ENCODE data around the gene PFKL.

Gene PFKL

DNA sequence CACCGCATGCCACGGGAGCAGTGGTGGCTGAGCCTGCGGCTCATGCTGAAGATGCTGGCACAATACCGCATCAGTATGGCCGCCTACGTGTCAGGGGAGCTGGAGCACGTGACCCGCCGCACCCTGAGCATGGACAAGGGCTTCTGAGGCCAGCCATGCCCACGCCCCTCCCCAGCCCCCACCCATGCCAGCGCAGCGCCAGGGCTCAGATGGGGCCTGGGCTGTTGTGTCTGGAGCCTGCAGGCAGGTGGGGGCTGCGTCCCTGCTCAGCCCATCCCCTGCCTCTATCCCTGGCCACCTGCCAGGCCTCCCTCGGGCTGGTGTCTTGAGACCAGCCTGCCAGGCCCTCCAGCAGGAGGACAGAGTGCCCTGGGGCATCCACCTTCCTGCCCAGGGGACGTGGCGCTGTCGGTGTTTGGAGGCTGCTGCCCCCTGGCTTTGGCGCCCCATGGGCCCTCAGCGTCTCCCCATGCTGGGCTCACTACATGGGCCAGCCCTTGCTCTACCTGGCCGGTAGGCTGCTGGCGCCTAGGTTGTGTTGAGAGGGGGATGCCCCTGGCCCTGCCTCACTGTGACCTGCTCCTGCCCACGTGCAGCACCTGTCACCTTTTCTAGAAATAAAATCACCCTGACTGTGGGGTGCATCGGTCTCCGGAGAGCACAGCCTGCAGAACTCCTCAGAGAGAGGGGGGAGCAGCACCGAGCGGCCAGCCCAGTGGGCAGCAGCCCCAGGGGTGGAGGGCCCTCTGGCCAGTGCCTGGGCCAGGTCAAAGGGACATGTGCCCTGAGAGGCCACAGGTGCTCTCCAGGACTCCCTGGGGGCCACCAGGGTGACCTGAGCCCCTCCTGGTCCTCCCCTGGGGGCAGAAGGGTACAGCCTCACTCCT, 27.1 kb downstream of the PFKL start:
- Mint-ChIP-seq H3K9me3 (no peaks in the 10 kb centered on the region), H3K27ac (peak overlapping the region in 1 of 2 donors; percentile 70), H3K4me3 (no peak overlapping the region), H3K27me3 (no peaks in the 10 kb centered on the region), H3K36me3 (ENCODE audit: insufficient read depth) (peaks cover 26% of the 10 kb centered on the region), H3K4me1 (ENCODE audit: low read depth in 2 of 2) (peaks cover 0 to 3% of the 10 kb centered on the region in 2 donors)
- ATAC-seq (replicated peaks), result no peak
- no peak for DNase-seq

DNA sequence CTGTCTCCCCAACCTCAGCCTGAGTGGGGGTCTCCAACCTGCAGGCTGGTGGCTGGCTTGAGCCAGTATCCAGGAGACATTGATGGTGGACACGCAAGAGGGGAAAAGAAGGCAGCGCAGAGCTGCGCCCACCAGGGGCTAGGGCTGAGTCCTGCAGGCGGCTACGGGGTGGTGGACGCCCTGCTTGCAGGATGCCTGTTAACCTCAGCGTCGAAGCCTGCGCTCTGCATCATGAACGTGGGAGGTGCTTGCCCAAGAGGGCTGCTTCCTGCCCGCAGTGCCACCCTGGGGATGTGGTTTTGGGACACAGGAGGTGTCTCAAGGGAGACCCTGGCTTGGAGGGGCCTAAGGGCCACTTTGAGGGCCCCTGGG, 27.7 kb downstream of the PFKL start:
- no peaks in the 10 kb centered on the region for H3K9me3 Mint-ChIP-seq
- ATAC-seq (replicated peaks) (no peak), DNase-seq (no peak)
- H3K27ac Mint-ChIP-seq, result peak overlapping the region in 1 of 2 donors; percentile 70
- H3K36me3 Mint-ChIP-seq (ENCODE audit: insufficient read depth), result peaks cover 26% of the 10 kb centered on the region
- H3K27me3 Mint-ChIP-seq, result no peaks in the 10 kb centered on the region
- peaks cover 0 to 3% of the 10 kb centered on the region in 2 donors for H3K4me1 Mint-ChIP-seq (ENCODE audit: low read depth in 2 of 2)
- no peak overlapping the region for H3K4me3 Mint-ChIP-seq

GRCh38 chr21:44328242-44328895, 28.5 kb downstream of the PFKL start:
- Mint-ChIP-seq H3K27ac (peak overlapping the region; percentile 6 to 70), H3K36me3 (ENCODE audit: insufficient read depth) (peaks cover 27% of the 10 kb centered on the region), H3K4me3 (no peak overlapping the region), H3K9me3 (no peaks in the 10 kb centered on the region), H3K4me1 (ENCODE audit: low read depth in 2 of 2) (peaks cover 0 to 3% of the 10 kb centered on the region in 2 donors), H3K27me3 (no peaks in the 10 kb centered on the region)
- no peak for DNase-seq
- no peak for ATAC-seq (replicated peaks)

DNA sequence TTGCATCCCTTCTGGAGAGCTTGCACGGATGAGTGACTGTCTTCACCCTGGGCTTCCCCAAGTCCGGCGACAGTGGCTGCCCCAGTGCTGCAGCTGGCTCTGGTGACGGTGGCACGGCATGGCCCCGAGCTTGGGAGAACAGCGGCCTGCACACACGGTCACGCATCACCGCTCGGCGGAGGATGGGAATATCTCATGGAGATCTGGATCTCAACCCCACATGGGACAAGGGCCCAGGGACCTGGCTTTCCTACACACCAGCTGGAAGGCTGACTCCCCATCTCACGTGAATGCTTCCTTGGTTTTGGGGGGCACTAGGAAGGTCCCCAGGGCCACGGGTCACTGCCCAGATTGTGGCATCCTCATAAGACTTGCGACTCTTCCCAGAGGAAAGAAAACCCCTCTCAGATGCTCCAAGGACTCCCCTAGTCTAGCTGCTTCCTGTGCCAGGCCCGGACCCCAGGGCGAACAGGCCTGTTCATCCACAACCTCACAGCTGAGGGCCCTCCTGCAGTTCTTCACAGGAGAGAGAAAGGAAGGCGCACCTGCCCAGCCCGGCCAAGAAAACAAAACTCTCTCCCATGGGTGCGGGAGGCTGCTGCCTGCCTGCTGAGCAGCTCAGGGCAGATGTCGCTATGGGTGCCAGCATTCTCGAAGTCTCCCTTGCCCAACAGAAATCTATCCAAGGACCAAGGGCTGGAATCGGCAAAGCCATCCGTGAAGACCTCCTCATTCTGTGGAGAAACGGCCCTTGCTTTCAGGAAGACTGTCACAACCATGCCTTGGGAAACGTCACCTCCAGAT, 29.4 kb downstream of the PFKL start:
- no peak overlapping the region for H3K4me3 Mint-ChIP-seq
- H3K27ac Mint-ChIP-seq, result peak overlapping the region in 1 of 2 donors; percentile 70
- DNase-seq, result no peak
- peaks cover 27% of the 10 kb centered on the region for H3K36me3 Mint-ChIP-seq (ENCODE audit: insufficient read depth)
- H3K9me3 Mint-ChIP-seq, result no peaks in the 10 kb centered on the region
- H3K27me3 Mint-ChIP-seq, result no peaks in the 10 kb centered on the region
- peaks cover 0 to 3% of the 10 kb centered on the region in 2 donors for H3K4me1 Mint-ChIP-seq (ENCODE audit: low read depth in 2 of 2)
- no peak for ATAC-seq (replicated peaks)

- no peak overlapping the region for H3K4me3 Mint-ChIP-seq
- H3K9me3 Mint-ChIP-seq, result no peaks in the 10 kb centered on the region
- peaks cover 35% of the 10 kb centered on the region for H3K36me3 Mint-ChIP-seq (ENCODE audit: insufficient read depth)
- DNase-seq (no peak), ATAC-seq (replicated peaks) (no peak)
- H3K4me1 Mint-ChIP-seq (ENCODE audit: low read depth in 2 of 2), result peaks cover 3% of the 10 kb centered on the region in 2 donors
- H3K27ac Mint-ChIP-seq, result no peak overlapping the region
- H3K27me3 Mint-ChIP-seq, result no peaks in the 10 kb centered on the region
These were observed 30.3 kb downstream of the PFKL start for GRCh38 chr21:44329971-44330681.

DNA sequence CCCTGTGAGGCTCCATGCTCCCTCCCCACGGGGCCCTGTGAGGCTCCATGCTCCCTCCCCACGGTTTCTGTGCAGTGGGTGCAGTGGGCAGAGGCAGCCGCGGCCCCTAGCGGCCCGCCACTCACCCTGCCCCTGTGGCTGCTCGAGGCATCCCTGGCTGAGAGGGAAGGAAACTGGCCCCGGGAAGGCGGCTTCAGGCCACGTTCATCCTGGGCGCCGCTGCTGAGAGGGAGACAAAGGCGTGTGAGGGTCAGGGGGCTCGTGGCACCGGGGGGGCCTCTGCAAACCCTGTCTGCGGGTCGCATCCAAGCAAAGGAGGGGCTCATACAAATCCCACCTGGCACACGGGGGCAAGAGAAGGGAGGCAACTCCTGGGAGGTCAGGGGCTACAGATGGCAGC, 30.8 kb downstream of the PFKL start:
- H3K9me3 Mint-ChIP-seq, result no peaks in the 10 kb centered on the region
- H3K4me3 Mint-ChIP-seq, result no peak overlapping the region
- peaks cover 3% of the 10 kb centered on the region in 2 donors for H3K4me1 Mint-ChIP-seq (ENCODE audit: low read depth in 2 of 2)
- no peaks in the 10 kb centered on the region for H3K27me3 Mint-ChIP-seq
- H3K36me3 Mint-ChIP-seq (ENCODE audit: insufficient read depth), result peaks cover 32% of the 10 kb centered on the region
- no peak overlapping the region for H3K27ac Mint-ChIP-seq
- DNase-seq (no peak), ATAC-seq (replicated peaks) (no peak)

GRCh38 chr21:44331209-44331608, 31.4 kb downstream of the PFKL start:
- Mint-ChIP-seq H3K4me3 (no peak overlapping the region), H3K9me3 (no peaks in the 10 kb centered on the region), H3K27me3 (no peaks in the 10 kb centered on the region), H3K27ac (no peak overlapping the region), H3K36me3 (ENCODE audit: insufficient read depth) (peaks cover 34% of the 10 kb centered on the region), H3K4me1 (ENCODE audit: low read depth in 2 of 2) (peaks cover 3% of the 10 kb centered on the region in 2 donors)
- no peak for ATAC-seq (replicated peaks)
- no peak for DNase-seq

DNA sequence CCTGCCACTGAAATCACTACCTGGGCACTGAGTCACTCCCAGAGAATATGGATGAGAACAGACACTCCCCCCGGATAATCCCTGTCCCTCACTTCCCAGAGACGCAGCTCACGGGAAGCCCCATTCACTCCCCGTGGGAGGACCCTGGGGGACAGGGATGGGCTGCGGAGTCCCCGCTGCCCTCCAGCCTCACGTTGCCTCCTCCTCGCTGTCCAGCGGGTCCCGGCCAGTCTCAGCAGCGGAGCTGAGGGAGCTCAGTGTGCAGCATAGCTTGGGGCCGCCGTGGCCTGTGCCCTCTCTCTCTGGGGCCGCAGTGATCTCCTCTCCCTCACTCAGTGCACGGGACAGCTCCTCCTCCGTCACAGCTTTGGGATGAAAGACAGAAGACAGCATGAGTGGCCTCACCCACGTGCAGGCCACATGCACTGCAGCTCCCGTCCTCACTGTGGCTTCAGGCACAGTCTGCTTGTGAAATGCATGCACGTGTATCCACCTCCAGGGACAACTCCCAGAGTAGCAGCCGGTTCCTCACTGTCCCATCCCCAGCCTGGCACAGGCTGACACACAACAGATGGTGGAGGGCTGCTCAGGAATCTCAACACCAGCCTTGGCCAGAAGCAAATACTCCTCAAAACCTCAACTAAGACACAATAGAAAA, 31.9 kb downstream of the PFKL start:
- no peak for ATAC-seq (replicated peaks)
- Mint-ChIP-seq H3K36me3 (ENCODE audit: insufficient read depth) (peaks cover 40% of the 10 kb centered on the region), H3K9me3 (no peaks in the 10 kb centered on the region), H3K27me3 (no peaks in the 10 kb centered on the region), H3K4me1 (ENCODE audit: low read depth in 2 of 2) (peaks cover 3 to 5% of the 10 kb centered on the region in 2 donors), H3K4me3 (no peak overlapping the region), H3K27ac (no peak overlapping the region)
- DNase-seq, result no peak

GRCh38 chr21:44332383-44332782, 32.5 kb downstream of the PFKL start:
- ATAC-seq (replicated peaks) (no peak), DNase-seq (no peak)
- Mint-ChIP-seq H3K9me3 (no peaks in the 10 kb centered on the region), H3K4me1 (ENCODE audit: low read depth in 2 of 2) (peaks cover 3 to 6% of the 10 kb centered on the region in 2 donors), H3K4me3 (no peak overlapping the region), H3K27ac (peak overlapping the region in 1 of 2 donors; percentile 62), H3K27me3 (no peaks in the 10 kb centered on the region), H3K36me3 (ENCODE audit: insufficient read depth) (peaks cover 46% of the 10 kb centered on the region)

- Mint-ChIP-seq H3K36me3 (ENCODE audit: insufficient read depth) (peaks cover 51% of the 10 kb centered on the region), H3K27me3 (no peaks in the 10 kb centered on the region), H3K4me3 (no peak overlapping the region), H3K4me1 (ENCODE audit: low read depth in 2 of 2) (peaks cover 3 to 9% of the 10 kb centered on the region in 2 donors), H3K27ac (peak overlapping the region in 1 of 2 donors; percentile 62), H3K9me3 (no peaks in the 10 kb centered on the region)
- ATAC-seq (replicated peaks) (no peak), DNase-seq (no peak)
These were observed 33.1 kb downstream of the PFKL start for GRCh38 chr21:44332965-44333364.

- peaks cover 3 to 6% of the 10 kb centered on the region in 2 donors for H3K4me1 Mint-ChIP-seq (ENCODE audit: low read depth in 2 of 2)
- DNase-seq, result no peak
- H3K27me3 Mint-ChIP-seq, result no peaks in the 10 kb centered on the region
- peaks cover 51% of the 10 kb centered on the region for H3K36me3 Mint-ChIP-seq (ENCODE audit: insufficient read depth)
- no peak overlapping the region for H3K4me3 Mint-ChIP-seq
- H3K27ac Mint-ChIP-seq, result no peak overlapping the region
- H3K9me3 Mint-ChIP-seq, result no peaks in the 10 kb centered on the region
- no peak for ATAC-seq (replicated peaks)
These were observed 33.9 kb downstream of the PFKL start for GRCh38 chr21:44333509-44334328.

All from effector memory CD8-positive, alpha-beta T cell (primary cell).